Retina (tissue), 1 donor: Measurements from ENCODE around the gene GIMAP8.

Experiments used
- DNase-seq: peaks from one replicate; pipeline ENCODE4 v3.0.0-alpha.2; 2016

Gene GIMAP8

GRCh38 chr7:150412016-150412415 is 38.4 kb upstream of the GIMAP8 start:
- no peak for DNase-seq

GRCh38 chr7:150412518-150413488 is 37.6 kb upstream of the GIMAP8 start:
- DNase-seq, result no peak

DNA sequence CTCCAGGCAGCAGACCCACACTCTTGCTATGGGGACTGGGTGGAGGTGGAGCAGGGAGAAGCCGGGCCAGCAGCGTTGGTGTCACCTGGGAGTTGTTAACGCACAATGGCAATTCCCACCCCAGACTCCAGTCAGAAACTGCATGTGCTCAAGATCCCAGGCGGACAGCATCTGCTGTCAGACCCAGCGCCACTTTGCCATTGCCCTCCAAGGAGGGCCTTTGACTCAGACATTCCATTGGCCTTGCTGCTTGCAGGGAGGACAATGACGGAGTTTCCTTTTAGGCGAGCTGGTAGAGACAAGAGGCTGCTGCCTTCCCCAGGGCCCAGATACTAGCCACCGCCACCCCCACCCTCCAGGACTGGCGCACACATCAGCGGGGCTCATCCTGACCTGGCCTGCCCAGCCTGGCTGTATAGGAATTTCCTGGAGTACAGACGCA is 36.8 kb upstream of the GIMAP8 start:
- no peak for DNase-seq

DNA sequence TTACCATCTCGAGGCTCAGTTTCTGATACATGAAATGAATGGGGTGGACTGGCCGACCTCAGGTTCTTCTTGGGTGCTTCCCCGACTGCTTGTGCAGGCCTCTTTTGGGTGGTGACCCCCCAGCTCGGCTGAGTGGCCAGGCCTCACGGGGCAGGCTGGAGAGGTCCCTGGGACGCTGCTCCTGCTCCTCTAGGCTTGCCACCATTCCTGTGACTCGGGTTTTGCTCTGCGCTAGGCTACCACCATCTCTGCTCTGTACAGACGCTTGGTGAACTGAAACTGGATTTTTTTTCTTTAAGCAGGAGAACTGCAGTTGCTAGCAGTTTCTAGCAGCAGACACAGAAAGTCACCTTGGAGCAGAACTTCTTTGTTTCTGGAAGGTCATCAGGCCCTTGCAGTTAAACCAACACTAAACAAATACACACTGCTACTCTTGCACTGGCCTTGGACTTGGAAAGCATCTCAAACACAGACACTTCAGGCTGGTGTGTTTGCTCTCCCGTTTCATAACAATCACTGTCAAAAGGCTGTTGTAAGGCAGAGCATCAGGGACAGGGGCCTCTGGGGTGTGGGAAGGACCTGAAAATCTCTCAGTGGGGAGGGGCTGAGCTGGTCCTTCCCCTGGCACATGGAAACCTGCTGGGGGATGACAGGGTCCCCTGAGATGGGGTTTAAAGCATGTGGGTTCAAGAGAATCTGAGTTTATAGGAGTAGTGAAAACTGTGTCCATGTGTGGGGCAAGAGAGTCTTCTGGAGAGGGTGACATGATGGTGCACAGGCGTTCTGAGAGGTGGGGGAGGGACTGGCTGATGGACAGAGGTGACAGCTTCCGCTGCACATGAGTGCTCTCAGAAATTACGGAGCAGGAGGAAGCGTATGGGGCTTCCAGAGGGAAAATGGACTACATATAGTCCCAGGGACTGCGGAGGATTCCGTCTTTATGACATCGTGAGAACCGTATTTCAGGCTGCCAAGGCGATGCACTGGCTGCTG is 35.0 kb upstream of the GIMAP8 start:
- DNase-seq, result peak; percentile 28

- DNase-seq, result no peak
Observed at GRCh38 chr7:150417239-150417638, 33.2 kb upstream of the GIMAP8 start.

GRCh38 chr7:150417863-150418262 is 32.6 kb upstream of the GIMAP8 start:
- DNase-seq, result no peak

DNA sequence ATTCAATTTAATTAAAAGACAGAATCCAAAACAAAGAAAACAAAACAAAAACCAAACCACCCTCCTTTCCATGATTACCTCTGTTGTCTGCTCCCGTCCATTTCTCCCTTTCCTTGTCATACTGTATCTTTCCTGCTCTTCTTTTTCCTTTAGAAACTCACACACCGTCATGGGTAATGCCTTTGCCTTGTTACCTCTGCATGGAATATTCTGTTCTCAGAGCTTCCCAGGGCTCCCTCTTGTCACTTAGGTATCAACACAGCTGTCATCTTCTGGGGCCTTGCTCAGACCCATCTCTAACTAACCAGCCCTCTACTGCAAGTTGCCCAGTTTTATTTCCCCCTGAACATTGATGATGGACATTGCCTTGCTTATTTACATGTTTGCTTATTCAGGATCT is 30.2 kb upstream of the GIMAP8 start:
- DNase-seq, result no peak

DNA sequence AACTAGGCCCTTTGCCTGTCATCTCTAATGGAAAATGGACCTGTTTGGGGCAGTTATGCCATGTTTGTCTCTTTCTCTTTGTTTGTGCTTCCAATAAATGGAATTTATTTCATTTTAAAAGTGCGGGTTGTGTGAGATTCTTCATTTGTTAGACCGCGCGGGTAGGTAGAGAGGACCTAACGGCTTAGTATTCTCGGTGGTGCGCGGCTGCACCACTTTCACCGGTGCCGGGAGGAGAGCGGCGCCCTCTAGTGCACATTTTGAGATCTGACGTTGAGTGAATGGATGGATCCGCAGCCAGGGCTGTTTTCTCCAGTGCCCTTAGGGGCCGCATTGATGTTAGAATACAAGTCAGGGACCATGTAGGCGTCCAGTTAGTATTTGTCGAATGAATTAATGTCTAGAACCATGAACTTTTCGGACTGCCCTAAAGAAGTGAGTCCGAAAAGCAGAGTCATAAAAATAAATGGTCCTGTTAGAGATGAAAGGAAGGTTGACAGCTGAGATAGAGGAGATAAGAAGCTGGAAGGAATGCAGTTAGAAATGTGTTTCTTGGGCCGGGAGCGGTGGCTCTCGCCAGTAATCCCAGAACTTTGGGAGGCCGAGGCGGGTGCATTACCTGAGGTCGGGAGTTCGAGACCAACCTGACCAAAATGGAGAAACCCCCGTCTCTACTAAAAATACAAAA is 29.3 kb upstream of the GIMAP8 start:
- peak; percentile 87 for DNase-seq

- DNase-seq, result no peak
Observed at GRCh38 chr7:150421831-150422230, 28.6 kb upstream of the GIMAP8 start.

DNA sequence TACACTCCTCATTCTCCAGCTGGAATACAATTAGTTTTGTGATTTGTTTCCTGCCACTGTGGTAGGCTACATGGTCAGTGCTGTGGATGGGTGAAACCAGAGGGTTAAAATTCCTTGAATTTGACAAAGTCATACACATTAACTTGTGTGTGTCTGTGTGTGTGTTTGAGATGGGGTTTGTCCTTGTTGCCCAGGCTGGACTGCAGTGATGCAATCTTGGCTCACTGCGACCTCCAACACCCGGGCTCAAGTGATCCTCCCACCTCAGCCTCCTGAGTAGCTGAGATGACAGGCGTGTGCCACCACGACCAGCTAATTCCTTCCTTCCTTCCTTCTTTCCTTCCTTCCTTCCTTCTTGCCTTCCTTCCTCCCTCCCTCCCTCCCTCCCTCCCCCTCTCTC is 24.8 kb upstream of the GIMAP8 start:
- DNase-seq, result no peak

GRCh38 chr7:150428671-150429451 is 21.6 kb upstream of the GIMAP8 start:
- DNase-seq, result peak; percentile 75

DNA sequence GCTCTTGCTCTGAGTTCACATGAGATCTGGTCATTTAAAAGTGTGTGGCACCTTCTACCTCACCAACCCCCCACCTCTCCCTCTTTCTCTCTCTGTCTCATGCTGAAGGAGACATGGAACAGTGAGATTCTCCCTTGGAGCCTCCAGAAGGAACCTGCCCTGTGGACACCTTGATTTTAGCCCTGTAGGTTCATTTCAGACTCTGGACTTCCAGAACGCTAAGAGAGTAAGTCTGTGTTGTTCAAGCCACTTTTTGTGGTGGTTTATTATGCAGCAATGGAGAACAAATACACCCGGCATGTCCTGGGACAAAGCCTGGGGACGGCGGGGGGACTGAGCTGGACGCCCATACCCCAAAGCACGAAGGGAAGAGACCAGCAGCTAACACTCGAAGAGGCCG is 20.7 kb upstream of the GIMAP8 start:
- DNase-seq, result no peak

DNA sequence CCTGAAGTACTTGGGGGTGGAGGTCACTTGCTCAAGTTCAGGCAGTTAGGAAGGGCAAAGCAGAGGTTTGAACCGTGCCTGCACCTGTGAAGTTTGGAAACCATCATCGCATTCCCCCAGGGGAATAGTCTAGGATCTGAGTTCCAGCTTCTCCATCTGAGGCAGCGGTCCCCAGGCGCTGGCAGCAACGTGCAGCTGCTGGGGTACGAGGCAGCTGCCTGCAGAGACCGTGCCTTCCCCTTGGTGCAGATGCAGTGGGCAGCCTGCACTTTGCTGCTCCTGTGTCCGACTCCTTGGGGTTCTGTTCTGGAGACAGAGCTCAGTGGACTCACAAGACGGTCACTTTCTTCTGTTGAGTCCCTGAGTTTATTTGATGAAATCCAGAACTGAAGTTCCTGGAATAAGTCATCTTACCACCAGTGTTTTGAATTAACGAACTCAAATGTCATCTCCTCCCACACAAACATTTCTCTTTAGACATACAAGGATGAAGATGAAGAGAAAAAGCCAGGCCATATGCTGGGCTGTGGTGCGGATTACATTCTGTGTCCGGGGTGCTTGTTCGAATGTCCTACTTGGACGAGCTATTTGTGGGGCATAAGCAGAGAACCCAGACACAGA is 19.9 kb upstream of the GIMAP8 start:
- no peak for DNase-seq

GRCh38 chr7:150431839-150432658 is 18.4 kb upstream of the GIMAP8 start:
- no peak for DNase-seq

DNA sequence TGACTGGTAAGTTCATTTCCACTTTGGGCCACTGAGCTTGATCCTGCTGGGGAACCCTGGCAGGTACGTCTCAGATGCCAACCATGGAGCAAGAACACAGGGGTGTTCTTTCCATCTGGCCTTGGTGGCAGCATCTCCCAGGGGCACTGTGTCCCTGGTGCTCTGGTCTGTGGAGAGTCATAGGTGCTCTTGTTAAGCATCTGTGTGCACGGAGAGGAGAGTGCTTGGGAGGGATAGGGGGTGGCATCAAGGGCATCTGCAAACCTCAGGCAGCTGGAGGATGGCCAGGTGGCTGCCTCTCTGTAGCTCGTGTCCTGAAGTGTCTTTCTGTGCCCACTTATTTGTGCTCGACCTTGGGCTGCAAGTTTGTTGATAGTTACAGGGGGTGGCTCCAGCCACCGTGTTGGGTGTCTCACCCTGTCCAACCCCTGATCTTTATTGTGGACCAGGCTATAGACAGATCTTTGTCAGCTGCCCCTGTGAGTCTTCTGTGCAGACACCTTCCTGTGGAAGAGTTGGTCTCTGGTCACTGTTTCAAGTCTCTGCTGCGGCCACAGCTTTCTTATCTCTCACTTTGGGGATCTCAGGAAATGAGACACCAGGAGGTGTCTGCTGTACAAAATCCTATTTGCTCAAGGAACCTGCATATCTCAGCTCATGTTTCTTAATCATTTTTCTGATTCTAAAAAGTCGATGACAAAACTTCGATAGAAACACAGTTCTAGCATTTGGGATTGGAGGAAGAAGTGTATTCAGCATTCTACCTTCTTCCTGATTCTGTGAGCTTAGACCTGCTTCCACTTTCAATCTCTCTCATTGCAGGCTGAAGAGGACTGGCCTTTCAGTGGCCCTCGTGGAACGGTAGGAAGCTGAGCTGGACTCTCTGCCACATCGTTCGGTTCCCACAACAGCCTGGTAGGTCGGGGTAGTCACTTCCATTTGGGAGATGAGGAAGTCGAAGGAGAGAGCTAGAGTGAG is 17.2 kb upstream of the GIMAP8 start:
- DNase-seq, result no peak

DNA sequence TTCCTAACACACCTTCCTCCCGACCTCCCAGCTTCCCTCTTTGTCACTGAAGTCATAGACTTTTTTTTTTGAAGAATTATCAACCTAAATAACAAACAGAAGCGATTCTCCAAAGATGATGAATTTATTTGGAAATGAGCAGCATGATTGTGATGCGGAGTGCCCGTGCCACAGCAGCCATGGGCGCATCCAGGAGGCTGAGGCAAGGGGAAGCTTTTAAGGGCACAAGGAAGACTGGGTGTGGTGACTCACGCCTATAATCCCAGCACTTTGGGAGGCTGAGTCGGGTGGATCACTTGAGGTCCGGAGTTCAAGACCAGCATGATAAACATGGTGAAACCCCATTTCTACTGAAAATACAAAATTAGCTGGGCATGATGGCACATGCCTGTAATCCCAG is 16.2 kb upstream of the GIMAP8 start:
- no peak for DNase-seq

DNA sequence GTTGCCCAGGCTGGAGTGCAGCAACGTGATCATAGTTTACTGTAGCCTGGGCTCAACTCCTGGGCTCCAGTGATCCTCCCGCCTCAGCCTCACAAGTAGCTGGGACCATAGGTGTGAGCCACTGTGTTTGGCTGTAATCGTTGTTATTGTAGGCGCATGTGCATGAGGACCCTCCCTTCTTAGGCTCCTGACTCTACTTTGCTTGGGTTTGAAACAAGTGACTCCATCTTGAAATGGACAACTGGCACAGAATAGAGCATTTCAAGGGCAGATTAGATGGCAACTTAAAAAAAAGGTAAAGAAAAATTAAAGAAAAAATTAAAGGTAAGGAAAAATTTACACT is 15.4 kb upstream of the GIMAP8 start:
- no peak for DNase-seq

- no peak for DNase-seq
Observed at GRCh38 chr7:150435390-150436073, 14.9 kb upstream of the GIMAP8 start.

DNA sequence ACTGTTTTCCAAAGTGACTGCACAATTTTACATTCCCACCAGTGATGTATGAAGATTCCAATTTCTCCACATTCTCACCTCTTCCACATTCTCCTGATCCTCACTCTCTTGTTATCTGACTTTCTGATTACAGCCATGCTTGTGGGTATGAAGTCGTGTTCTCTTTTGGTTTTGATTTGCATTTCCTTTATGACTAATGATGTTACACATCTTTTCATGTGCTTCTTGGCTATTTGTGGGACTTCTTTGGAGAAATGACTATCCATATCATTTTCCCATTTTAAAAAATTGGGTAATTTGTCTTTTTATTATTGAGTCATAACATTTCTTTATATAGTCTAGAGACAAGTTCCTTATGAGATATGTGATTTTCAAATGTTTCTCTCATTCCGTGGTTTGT is 10.5 kb upstream of the GIMAP8 start:
- no peak for DNase-seq
